ENCODE data around the gene BIRC2.

DNA sequence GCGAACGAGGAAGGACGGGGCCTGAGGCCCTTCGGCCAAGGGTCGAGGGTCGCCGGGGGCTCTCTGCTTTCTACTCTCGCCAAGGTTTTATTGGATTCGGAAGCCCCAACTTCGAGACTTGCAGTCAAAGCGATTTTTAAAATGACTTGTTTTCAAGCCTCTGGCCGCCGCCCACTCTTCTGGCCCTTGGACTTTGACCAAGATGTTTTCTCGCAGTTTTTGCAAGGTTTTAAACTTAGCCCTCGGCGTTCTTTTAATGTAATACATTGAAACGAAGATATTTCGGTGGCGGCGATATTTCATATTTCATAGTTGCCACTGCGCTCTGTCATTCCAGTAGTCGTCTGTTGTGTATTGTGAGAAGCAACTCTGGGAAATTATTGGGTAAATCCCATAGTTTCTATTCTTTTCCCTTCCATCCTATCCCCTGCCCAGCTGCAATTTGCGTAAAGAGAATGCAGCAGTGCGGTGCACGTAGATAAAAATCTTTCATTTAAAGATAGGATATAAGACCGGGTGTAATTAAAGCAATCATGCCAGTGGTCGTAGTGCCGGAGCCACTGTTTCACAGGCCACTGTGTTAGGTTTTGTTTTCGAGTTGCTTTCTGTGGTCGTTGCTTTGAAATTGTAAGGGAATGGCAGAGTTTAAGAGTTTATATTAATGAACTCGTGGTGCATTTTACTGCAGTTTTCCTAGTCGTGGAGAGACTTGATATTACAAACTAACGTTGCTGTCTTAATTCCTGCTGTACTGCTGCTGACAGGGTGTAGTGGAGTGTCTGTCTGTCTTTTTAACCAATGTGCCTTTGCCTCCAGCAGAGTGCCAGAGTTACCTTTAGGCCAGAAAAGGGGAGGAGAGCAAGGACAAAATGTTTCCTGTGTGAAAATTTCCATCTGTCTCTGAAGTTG, 702 bp downstream of the BIRC2 start:
- TF ChIP-seq RCOR1 (IDR thresholded peaks at IDR 0.05; ENCODE audit: insufficient replicate concordance, low read length) (no peak), RFX5 (IDR thresholded peaks at IDR 0.05; ENCODE audit: low read depth, low read length) (no peak), CEBPB (IDR thresholded peaks at IDR 0.05; ENCODE audit: low read depth, low read length) (no peak), POLR2A (IDR thresholded peaks at IDR 0.05; ENCODE audit: low read depth, low read length) (no peak), RAD21 (IDR thresholded peaks at IDR 0.05; ENCODE audit: low read length) (no peak)
- TF ChIP-seq, protein P1, sequence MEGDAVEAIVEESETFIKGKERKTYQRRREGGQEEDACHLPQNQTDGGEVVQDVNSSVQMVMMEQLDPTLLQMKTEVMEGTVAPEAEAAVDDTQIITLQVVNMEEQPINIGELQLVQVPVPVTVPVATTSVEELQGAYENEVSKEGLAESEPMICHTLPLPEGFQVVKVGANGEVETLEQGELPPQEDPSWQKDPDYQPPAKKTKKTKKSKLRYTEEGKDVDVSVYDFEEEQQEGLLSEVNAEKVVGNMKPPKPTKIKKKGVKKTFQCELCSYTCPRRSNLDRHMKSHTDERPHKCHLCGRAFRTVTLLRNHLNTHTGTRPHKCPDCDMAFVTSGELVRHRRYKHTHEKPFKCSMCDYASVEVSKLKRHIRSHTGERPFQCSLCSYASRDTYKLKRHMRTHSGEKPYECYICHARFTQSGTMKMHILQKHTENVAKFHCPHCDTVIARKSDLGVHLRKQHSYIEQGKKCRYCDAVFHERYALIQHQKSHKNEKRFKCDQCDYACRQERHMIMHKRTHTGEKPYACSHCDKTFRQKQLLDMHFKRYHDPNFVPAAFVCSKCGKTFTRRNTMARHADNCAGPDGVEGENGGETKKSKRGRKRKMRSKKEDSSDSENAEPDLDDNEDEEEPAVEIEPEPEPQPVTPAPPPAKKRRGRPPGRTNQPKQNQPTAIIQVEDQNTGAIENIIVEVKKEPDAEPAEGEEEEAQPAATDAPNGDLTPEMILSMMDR (conservative IDR thresholded peaks at IDR 0.05; ENCODE audit: low read depth, low read length) = no peak
- TF ChIP-seq, protein P2, sequence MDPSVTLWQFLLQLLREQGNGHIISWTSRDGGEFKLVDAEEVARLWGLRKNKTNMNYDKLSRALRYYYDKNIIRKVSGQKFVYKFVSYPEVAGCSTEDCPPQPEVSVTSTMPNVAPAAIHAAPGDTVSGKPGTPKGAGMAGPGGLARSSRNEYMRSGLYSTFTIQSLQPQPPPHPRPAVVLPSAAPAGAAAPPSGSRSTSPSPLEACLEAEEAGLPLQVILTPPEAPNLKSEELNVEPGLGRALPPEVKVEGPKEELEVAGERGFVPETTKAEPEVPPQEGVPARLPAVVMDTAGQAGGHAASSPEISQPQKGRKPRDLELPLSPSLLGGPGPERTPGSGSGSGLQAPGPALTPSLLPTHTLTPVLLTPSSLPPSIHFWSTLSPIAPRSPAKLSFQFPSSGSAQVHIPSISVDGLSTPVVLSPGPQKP (IDR thresholded peaks at IDR 0.05; ENCODE audit: borderline replicate concordance, low read depth, low read length) = no peak
